K562 (cell line): Measurements from ENCODE around the gene ZSCAN1. TPM values are rescaled to one million over a fixed set of nuclear protein-coding genes. Genes with fewer than 3 reads are reported as not detected.

Experiments
- ATAC-seq: fragments of 200-7000 bp; cut with Tn5 transposase; 3 replicates; pipeline ENCODE4 v1.9.1; 2020; ENCODE audit warnings: moderate library complexity
- Bru-seq: library from RNA; stranded (reverse); fragments of 400-500 nt; gene quantifications from one replicate; lab custom pipeline; 2021; lab: Mats Ljungman, UMichigan
- BruChase-seq, 2 experiments: library from RNA; stranded (reverse); fragments of 400-500 nt; gene quantifications; one replicate each; lab custom pipeline; 2021; lab: Mats Ljungman, UMichigan
- BruUV-seq: library from RNA; stranded (reverse); fragments of 400-500 nt; replicated peaks from 2 replicates; lab custom pipeline; 2021; lab: Mats Ljungman, UMichigan
- CTCF ChIA-PET: fragments of 300-600 bp; formaldehyde crosslinking; extraction: SDS; loops from one replicate; lab custom pipeline; 2021; ENCODE audit warnings: low intra/inter-chr PET ratio; lab: Yijun Ruan, JAX
- POLR2A ChIA-PET: fragments of 300-600, 350-650 bp; sonication (Branson Sonifier 250); formaldehyde crosslinking; extraction: SDS; loops from one replicate; lab custom pipeline; 2021; ENCODE audit warnings: antibody characterized with exemption, inconsistent platforms; lab: Yijun Ruan, JAX
- DNase-seq, 4 experiments: peaks; one replicate each; pipeline versions ENCODE4 v3.0.0 to v3.0.0-alpha.2; 2011 to 2018; ENCODE audit warnings: low spot score in 3 of 4, mixed read lengths in 3 of 4; ENCODE audit errors: extremely low read depth in 1 of 4
- FAIRE-seq: peaks from 2 replicates; lab custom pipeline; 2011; peaks lifted over from hg19 to GRCh38; lab: Jason Lieb, UNC
- H2AFZ ChIP-seq: 2 replicates; pipeline ENCODE4 v1.6.0; 2011; ENCODE audit warnings: low read depth, low read length, control low read depth, inconsistent platforms
- H3K27ac ChIP-seq: fragments of 200-600 bp; 3 replicates; pipeline ENCODE4 v1.8.0; 2011; ENCODE audit warnings: low read depth, mild to moderate bottlenecking, control low read depth, inconsistent platforms, low read length, moderate library complexity, mixed read lengths; ENCODE audit errors: extremely low read depth
- H3K27me3 ChIP-seq, 2 experiments: fragments of 300-600 bp in 1 of 2; 2 replicates in 1 of 2; 3 replicates in 1 of 2; pipeline versions ENCODE4 v1.6.0 to v1.8.0; 2011; ENCODE audit warnings: inconsistent platforms in 2 of 2, low read length in 2 of 2, mild to moderate bottlenecking in 1 of 2, mixed read lengths in 1 of 2, moderate library complexity in 1 of 2; ENCODE audit not compliant: control insufficient read depth in 2 of 2, insufficient read depth in 2 of 2
- H3K36me3 ChIP-seq: fragments of 300-600 bp; 3 replicates; pipeline ENCODE4 v1.8.0; 2011; ENCODE audit warnings: mild to moderate bottlenecking, low read length, inconsistent platforms; ENCODE audit not compliant: control insufficient read depth, insufficient read depth
- H3K4me1 ChIP-seq, 2 experiments: fragments of 200-600 bp in 1 of 2; replicated peaks in 1 of 2; 2 replicates in 1 of 2; 3 replicates in 1 of 2; pipeline versions ENCODE4 v1.5.1 to v1.8.0; 2011; ENCODE audit warnings: inconsistent platforms in 2 of 2, low read length in 2 of 2, mild to moderate bottlenecking in 1 of 2, mixed read lengths in 1 of 2, moderate library complexity in 1 of 2; ENCODE audit not compliant: control insufficient read depth in 2 of 2, insufficient read depth in 2 of 2
- H3K4me2 ChIP-seq: 2 replicates; pipeline ENCODE4 v1.6.1; 2011; ENCODE audit warnings: low read length, control low read depth, inconsistent platforms, mixed read lengths; ENCODE audit not compliant: insufficient read depth
- H3K4me3 ChIP-seq: fragments of 200-600 bp; sonication (generic), shearing (Covaris generic); 2 replicates; pipeline ENCODE4 v1.5.1; 2016; ENCODE audit warnings: control low read depth, inconsistent platforms
- H3K79me2 ChIP-seq: fragments of 200-600 bp; 3 replicates; pipeline ENCODE4 v1.8.0; 2011; ENCODE audit warnings: low read length, inconsistent platforms; ENCODE audit not compliant: control insufficient read depth, insufficient read depth
- H3K9ac ChIP-seq, 2 experiments: 2 replicates each; pipeline versions ENCODE4 v1.6.0 to v1.6.1; 2011; ENCODE audit warnings: low read depth in 2 of 2, low read length in 2 of 2, control low read depth in 1 of 2, inconsistent platforms in 1 of 2, mild to moderate bottlenecking in 1 of 2, mixed read lengths in 1 of 2; ENCODE audit not compliant: insufficient read depth in 1 of 2
- H3K9me1 ChIP-seq: one replicate; pipeline ENCODE4 v1.6.0; 2011; ENCODE audit warnings: inconsistent platforms, mild to moderate bottlenecking, low read length, moderate library complexity; ENCODE audit not compliant: control insufficient read depth, insufficient read depth
- H3K9me3 ChIP-seq: replicated peaks from 2 replicates; pipeline ENCODE4 v1.5.1; 2011; ENCODE audit warnings: low read depth, low read length, inconsistent platforms; ENCODE audit not compliant: control insufficient read depth, insufficient read depth
- H4K20me1 ChIP-seq: replicated peaks from 2 replicates; pipeline ENCODE4 v1.6.1; 2011; ENCODE audit warnings: low read length, inconsistent platforms, mixed read lengths; ENCODE audit not compliant: control insufficient read depth, insufficient read depth
- ATF7 ChIP-seq: fragments of 450-650 bp; IDR thresholded peaks from 2 replicates; pipeline ENCODE4 v1.7.1; 2014; ENCODE audit warnings: mild to moderate bottlenecking, moderate library complexity
- FOSL1 ChIP-seq: fragments of 200-800 bp; sonication (Bioruptor generic); conservative IDR thresholded peaks from 2 replicates; pipeline ENCODE4 v1.6.1; 2016; ENCODE audit warnings: missing genetic modification characterization, missing compliant biosample characterization
- HDAC1 ChIP-seq, 2 experiments: fragments of 450-650 bp; IDR thresholded peaks; 2 replicates each; pipeline ENCODE4 v1.6.1; 2016 to 2017; ENCODE audit warnings: inconsistent platforms in 1 of 2, mild to moderate bottlenecking in 1 of 2, moderate library complexity in 1 of 2
- KAT7 ChIP-seq: sonication (generic); formaldehyde crosslinking; IDR thresholded peaks from 2 replicates; pipeline ENCODE4 v1.8.0; 2022; ENCODE audit warnings: missing genetic modification reagents, mild to moderate bottlenecking, borderline replicate concordance
- KDM1A ChIP-seq, 2 experiments: fragments of 450-650 bp; IDR thresholded peaks; 2 replicates each; pipeline ENCODE4 v1.6.1; 2016; ENCODE audit warnings: mild to moderate bottlenecking in 2 of 2
- MAFF ChIP-seq: IDR thresholded peaks from 2 replicates; pipeline ENCODE4 v1.6.1; 2012; ENCODE audit warnings: low read length, improper control_type of control experiment
- MAFG ChIP-seq: fragments of 450-650 bp; conservative IDR thresholded peaks from 2 replicates; pipeline ENCODE4 v1.6.1; 2016; ENCODE audit warnings: missing genetic modification characterization, missing compliant biosample characterization
- MCM3 ChIP-seq: fragments of 450-650 bp; IDR thresholded peaks from 2 replicates; pipeline ENCODE4 v1.6.1; 2016
- NCOA2 ChIP-seq, 2 experiments: fragments of 450-650 bp; IDR thresholded peaks; 2 replicates each; pipeline ENCODE4 v1.6.1; 2018; ENCODE audit warnings: mild to moderate bottlenecking in 2 of 2, moderate library complexity in 1 of 2; ENCODE audit not compliant: partially characterized antibody in 2 of 2
- NR1H2 ChIP-seq: sonication (generic); formaldehyde crosslinking; IDR thresholded peaks from 2 replicates; pipeline ENCODE4 v1.4.0; 2020; ENCODE audit warnings: mild to moderate bottlenecking, missing genetic modification reagents
- NR2F6 ChIP-seq: fragments of 450-650 bp; formaldehyde crosslinking; IDR thresholded peaks from 2 replicates; pipeline ENCODE4 v1.4.0; 2020; ENCODE audit warnings: mild to moderate bottlenecking
- PTTG1 ChIP-seq: fragments of 450-650 bp; IDR thresholded peaks from 2 replicates; pipeline ENCODE4 v1.6.1; 2016; ENCODE audit warnings: low read depth, mild to moderate bottlenecking, missing genetic modification characterization, missing compliant biosample characterization
- SREBF1 ChIP-seq: fragments of 150-350 bp; IDR thresholded peaks from 2 replicates; pipeline ENCODE4 v1.6.1; 2014; ENCODE audit warnings: antibody characterized with exemption, low read depth, low read length, borderline replicate concordance
- SRSF1 ChIP-seq: fragments of 200-400 bp; formaldehyde crosslinking; IDR thresholded peaks from 2 replicates; pipeline ENCODE4 v1.6.1; 2017; ENCODE audit warnings: mild to moderate bottlenecking, low read depth, low read length, moderate library complexity
- THRA ChIP-seq: fragments of 450-650 bp; IDR thresholded peaks from 2 replicates; pipeline ENCODE4 v1.6.1; 2017; ENCODE audit warnings: mild to moderate bottlenecking, moderate library complexity
- ZC3H4 ChIP-seq: sonication (generic); formaldehyde crosslinking; IDR thresholded peaks from 2 replicates; pipeline ENCODE4 v1.9.0; 2021; ENCODE audit warnings: missing genetic modification reagents, borderline replicate concordance
- ZFP30 ChIP-seq: fragments of 250-450 bp; sonication (Bioruptor Pico); IDR thresholded peaks from 2 replicates; pipeline ENCODE4 v1.8.0; 2022; ENCODE audit warnings: moderate library complexity, mild to moderate bottlenecking, inconsistent platforms, borderline replicate concordance
- ZNF146 ChIP-seq: IDR thresholded peaks from one replicate; pipeline ENCODE4 v1.6.1; 2018; ENCODE audit warnings: missing compliant biosample characterization; ENCODE audit not compliant: unreplicated experiment
- WGBS: fragments of 100-300 bp; shearing (Covaris generic); methylation state at CpG from one replicate; pipeline ENCODE4 v1.1.6; 2016; ENCODE audit warnings: low coverage, mixed read lengths; ENCODE audit not compliant: insufficient coverage; ENCODE audit errors: missing lambda C conversion rate; 5-methylcytosine and 5-hydroxymethylcytosine counted together
- in situ Hi-C: fragments of 300-500 bp; cut with MboI; formaldehyde crosslinking; loops from 4 replicates; pipeline ENCODE4 v1.15.0; 2018; ENCODE audit warnings: inconsistent platforms, mixed read lengths
- intact Hi-C: fragments of 100-400 bp; cut with micrococcal nuclease; formaldehyde crosslinking; loops from 2 replicates; pipeline ENCODE4 v1.14.2; 2022
- long read RNA-seq, 3 experiments: library from polyadenylated mRNA in 2 of 3; library from RNA in 1 of 3; unstranded in 2 of 3; stranded (forward) in 1 of 3; transcript quantifications; one replicate each; pipeline ENCODE4 v2.0.0, GENCODE V29; 2019 to 2022
- polyA minus RNA-seq, 3 experiments: library from RNA; depleted of rRNA, polyadenylated mRNA; stranded (reverse); fragments of >200 nt; gene quantifications; 2 replicates each; pipeline ENCODE4 v1.2.3, GENCODE V29; 2011
- polyA plus RNA-seq, 8 experiments: library from polyadenylated mRNA; depleted of rRNA in 4 of 8; stranded (reverse) in 5 of 8; unstranded in 3 of 8; fragments of >200 nt; fragmentation: Nextera tagmentation in 2 of 8; fragmentation: Illumina TruSeq in 1 of 8; extraction: Ambion mirVana in 2 of 8; extraction: Trizol in 1 of 8; gene quantifications; 2 replicates each; pipeline versions ENCODE4 v1.2.1 to v1.2.3, GENCODE V29; 2011 to 2014; ENCODE audit warnings: inconsistent platforms in 1 of 8, missing spikeins in 1 of 8
- total RNA-seq, 7 experiments: library from RNA; depleted of rRNA in 6 of 7; stranded (reverse); fragments of >200 nt in 6 of 7; fragmentation: Illumina TruSeq in 2 of 7; extraction: Trizol in 2 of 7; gene quantifications; 2 replicates each; pipeline versions ENCODE4 v1.2.1 to v1.2.3, GENCODE V29; 2011 to 2021; ENCODE audit warnings: low replicate concordance in 1 of 7
- TF ChIP-seq, protein P1 (sequence below): fragments of 250-450 bp; sonication (Bioruptor Pico); IDR thresholded peaks from 2 replicates; pipeline ENCODE4 v1.8.0; 2021; ENCODE audit warnings: borderline replicate concordance, mild to moderate bottlenecking, moderate library complexity; ENCODE audit not compliant: poor library complexity, severe bottlenecking

Gene ZSCAN1
- total RNA-seq (2011; cell fraction: chromatin; rRNA removed; ENCODE audit: low replicate concordance): not detected in 2 replicates
- not detected in 2 replicates for total RNA-seq (2011; cell fraction: nucleolus; rRNA removed)
- total RNA-seq (2011; cell fraction: nucleoplasm; rRNA removed): not detected in 2 replicates
- total RNA-seq (2014; rRNA removed): not detected in 2 replicates
- not detected in 2 replicates for total RNA-seq (2014; rRNA removed; fragmentation: Illumina TruSeq; extraction: Trizol)
- not detected in 2 replicates for total RNA-seq (2015; rRNA removed; fragmentation: Illumina TruSeq; extraction: Trizol)
- total RNA-seq (2021): not detected in 2 replicates
- polyA plus RNA-seq (2011; rRNA removed): not detected in 2 replicates
- not detected in 2 replicates for polyA plus RNA-seq (2011; cell fraction: cytosol; rRNA removed)
- polyA plus RNA-seq (2011; cell fraction: nucleus; rRNA removed): not detected in 2 replicates
- 0.08 TPM in 1 of 2 replicates, not detected in the other for polyA plus RNA-seq (2012)
- not detected in 2 replicates for polyA plus RNA-seq (2014; fragmentation: Illumina TruSeq; extraction: Trizol)
- not detected for polyA plus RNA-seq (2014; fragmentation: Nextera tagmentation; extraction: Ambion mirVana)
- polyA plus RNA-seq (2014; rRNA removed): not detected in 2 replicates
- polyA minus RNA-seq (2011; rRNA and poly(A)+ RNA removed): not detected in 2 replicates
- not detected in 2 replicates for polyA minus RNA-seq (2011; cell fraction: cytosol; rRNA and poly(A)+ RNA removed)
- not detected in 2 replicates for polyA minus RNA-seq (2011; cell fraction: nucleus; rRNA and poly(A)+ RNA removed)
- Bru-seq, nascent RNA: percentile 3 among the genes with signal in this experiment
- BruChase-seq, experiment 1, labeled RNA remaining after a 2-hour chase: percentile 5 among the genes with signal in this experiment
- percentile 6 among the genes with signal in this experiment for BruChase-seq, experiment 2, labeled RNA remaining after a 6-hour chase
- long read RNA-seq, experiment 1: 0 reads
- long read RNA-seq, experiment 2: 0 reads
- long read RNA-seq, experiment 3: 0 reads

GRCh38 chr19:58033741-58034476 lies at the start of gene ZSCAN1:
Gene ZSCAN1 (plus strand): TSS chr19:58034025. CDS start chr19:58037837, 3,812 bp downstream.
- no peaks in the 10 kb centered on the region for H3K36me3 ChIP-seq
- no peak for FAIRE-seq
- H3K9me1 ChIP-seq: no peaks in the 10 kb centered on the region
- TF ChIP-seq FOSL1 (tag): no peak
- TF ChIP-seq NR2F6 (CRISPR knock-in tag): no peak
- no peak for TF ChIP-seq SRSF1
- TF ChIP-seq KAT7 (CRISPR knock-in tag): no peak
- TF ChIP-seq ZFP30 (CRISPR knock-in tag): no peak
- no peak for TF ChIP-seq PTTG1 (tag)
- TF ChIP-seq THRA: no peak
- no peak for TF ChIP-seq MAFF
- TF ChIP-seq NR1H2 (CRISPR knock-in tag): no peak
- TF ChIP-seq ATF7: no peak
- no peak for TF ChIP-seq HDAC1 (IDR thresholded peaks at IDR 0.05)
- no peak for TF ChIP-seq MAFG
- TF ChIP-seq, protein P1, sequence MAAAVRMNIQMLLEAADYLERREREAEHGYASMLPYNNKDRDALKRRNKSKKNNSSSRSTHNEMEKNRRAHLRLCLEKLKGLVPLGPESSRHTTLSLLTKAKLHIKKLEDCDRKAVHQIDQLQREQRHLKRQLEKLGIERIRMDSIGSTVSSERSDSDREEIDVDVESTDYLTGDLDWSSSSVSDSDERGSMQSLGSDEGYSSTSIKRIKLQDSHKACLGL (CRISPR knock-in tag): no peak
- TF ChIP-seq SREBF1: no peak
- no peak for TF ChIP-seq NCOA2 (IDR thresholded peaks at IDR 0.05; ENCODE audit: partially characterized antibody in 2 of 2)
- no peak for TF ChIP-seq KDM1A (IDR thresholded peaks at IDR 0.05)
- no peak for TF ChIP-seq ZNF146 (CRISPR knock-in tag)
- TF ChIP-seq MCM3: no peak
- TF ChIP-seq ZC3H4 (CRISPR knock-in tag): no peak
- no peaks in the 10 kb centered on the region for H3K27me3 ChIP-seq
- H3K4me3 ChIP-seq: no peak within 1 kb of the TSS
- no peak within 1 kb of the TSS for H2AFZ ChIP-seq
- ATAC-seq: no peak
- no peak for DNase-seq
- H4K20me1 ChIP-seq: no peaks in the 10 kb centered on the region
- WGBS: 72% methylated on average over 23 of the region's 101 CpGs
- ChIA-PET CTCF (no interaction called here), POLR2A (no interaction called here)
- no TSS peak for BruUV-seq
- H3K27ac ChIP-seq: no peak within 1 kb of the TSS
- H3K79me2 ChIP-seq: no peaks in the 10 kb centered on the region
- no peak within 1 kb of the TSS for H3K9ac ChIP-seq
- in situ Hi-C loops: no loop called here
- no peaks in the 10 kb centered on the region for H3K9me3 ChIP-seq
- H3K4me1 ChIP-seq: no peaks in the 10 kb centered on the region; a peak in 1 of 5 replicates
- intact Hi-C loops: no loop called here
- H3K4me2 ChIP-seq: no peak within 1 kb of the TSS
